HG03196 (cell line): ENCODE results near the gene PPP2R1B.
"Not testable (repeated sequence)": the region's sequence is repeated elsewhere in the genome, so short reads cannot be mapped to it uniquely, and the experiment has no call there.

ENCODE experiments used
- ATAC-seq: cut with Tn5 transposase; IDR thresholded peaks from one replicate; pipeline ENCODE4 v1.9.1; 2021; ENCODE audit not compliant: unreplicated experiment

Gene PPP2R1B

DNA sequence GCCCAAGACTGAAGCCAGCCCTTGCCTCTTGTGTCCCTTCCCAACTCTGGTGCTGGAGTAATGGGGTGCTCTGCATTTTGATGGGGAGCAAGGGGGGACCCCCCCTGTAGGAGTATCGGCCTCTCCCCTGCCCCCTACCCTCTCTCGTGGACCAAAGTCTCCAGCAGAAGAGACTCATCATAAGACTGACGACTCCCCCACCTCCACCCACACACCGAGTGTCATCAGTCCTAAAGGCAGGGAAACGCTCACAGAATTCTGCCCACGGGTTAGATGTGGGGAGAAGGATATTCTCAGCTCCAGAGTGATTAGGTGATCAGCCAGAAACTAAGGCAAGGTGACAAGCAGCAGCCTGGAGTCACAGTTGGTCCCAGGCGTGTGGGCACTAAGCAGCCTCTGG, 38.8 kb downstream of the PPP2R1B start:
- no peak for ATAC-seq

DNA sequence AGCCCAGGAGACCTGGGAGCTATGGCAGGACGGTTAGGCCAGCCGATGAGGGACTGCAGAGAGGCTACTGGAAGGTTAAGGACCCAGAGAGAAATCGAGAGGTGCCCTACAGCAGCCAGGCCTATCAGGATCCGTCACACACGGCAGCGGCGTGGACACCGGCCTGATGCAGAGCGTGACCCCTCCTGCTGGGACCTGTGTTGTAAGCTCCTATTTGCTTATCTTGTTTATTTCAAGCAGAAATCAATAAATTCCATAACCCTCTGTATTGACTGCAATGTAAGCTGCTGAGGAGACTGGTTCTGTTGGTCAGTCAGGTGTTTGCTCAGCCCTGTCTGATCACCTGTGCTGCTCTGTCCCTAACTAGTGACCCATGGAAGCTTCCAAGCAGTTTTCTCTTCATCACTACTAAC, 39.9 kb downstream of the PPP2R1B start:
- no peak for ATAC-seq

DNA sequence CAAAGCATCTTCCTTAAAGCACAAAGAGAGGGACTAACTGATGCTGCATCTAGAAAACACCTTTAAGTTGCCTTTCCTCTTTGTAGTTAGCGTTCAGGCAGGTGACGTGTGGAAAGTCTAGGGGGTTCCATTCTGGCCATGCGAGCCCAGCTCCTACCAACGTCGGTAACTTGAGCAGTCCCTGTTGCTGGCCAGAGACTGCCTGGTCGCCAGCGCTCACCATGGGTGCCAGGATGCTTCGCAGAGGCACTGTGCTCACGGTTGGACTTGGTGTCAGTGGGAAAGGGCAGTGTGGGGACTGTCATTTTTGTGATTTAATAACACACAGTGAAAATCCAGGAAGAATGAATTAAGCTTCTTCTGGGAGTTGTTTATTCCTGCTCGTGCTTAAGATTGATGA, 40.6 kb downstream of the PPP2R1B start:
- ATAC-seq = no peak

DNA sequence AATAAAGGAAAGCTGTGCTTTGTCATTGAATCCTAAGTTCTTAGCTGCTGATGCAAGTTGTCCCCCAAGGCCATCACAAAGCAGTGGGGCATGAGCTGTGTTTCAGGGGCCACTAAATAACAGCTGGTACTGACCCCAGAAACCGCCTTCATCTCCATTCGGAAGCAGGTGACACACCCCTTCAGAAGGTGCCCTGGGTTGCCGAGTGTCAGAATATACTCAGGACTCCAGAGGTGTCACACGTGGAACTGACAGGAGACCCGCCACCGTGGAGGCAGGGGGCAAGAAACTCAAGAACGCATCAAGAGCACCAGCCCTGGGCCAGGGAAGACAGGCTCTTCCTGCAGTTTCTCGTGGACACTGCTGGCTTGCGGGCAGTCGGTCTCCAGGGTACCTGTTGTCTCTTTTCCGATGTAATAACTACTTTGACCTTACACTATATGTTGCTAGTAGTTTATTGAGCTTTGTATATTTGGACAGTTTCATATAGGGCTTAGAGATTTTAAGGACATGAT, 41.5 kb downstream of the PPP2R1B start:
- ATAC-seq = no peak

DNA sequence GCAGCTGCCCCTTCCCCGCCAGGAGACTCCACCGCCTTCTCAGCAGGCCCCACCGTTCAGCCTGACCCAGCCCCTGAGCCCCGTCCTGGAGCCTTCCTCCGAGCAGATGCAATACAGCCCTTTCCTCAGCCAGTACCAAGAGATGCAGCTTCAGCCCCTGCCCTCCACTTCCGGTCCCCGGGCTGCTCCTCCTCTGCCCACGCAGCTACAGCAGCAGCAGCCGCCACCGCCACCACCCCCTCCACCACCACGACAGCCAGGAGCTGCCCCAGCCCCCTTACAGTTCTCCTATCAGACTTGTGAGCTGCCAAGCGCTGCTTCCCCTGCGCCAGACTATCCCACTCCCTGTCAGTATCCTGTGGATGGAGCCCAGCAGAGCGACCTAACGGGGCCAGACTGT, 42.6 kb downstream of the PPP2R1B start:
- ATAC-seq = no peak

DNA sequence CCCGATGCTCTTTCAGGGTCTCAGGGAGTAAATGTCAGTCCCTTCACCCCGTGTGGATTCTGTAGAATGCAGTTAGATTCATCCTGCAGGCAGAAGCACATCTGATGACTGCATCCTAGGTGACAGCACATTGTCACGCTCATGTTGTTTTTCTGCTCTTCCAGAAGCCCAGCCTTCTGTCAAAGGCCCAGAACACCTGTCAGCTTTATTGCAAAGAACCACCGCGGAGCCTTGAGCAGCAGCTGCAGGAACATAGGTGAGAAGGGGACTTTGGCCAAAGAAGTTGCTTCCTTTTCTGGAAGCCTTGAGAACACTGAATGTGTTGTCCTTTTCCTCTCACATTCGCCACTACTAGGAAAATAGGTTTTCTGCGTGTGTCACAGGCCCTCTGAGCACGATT, 43.7 kb downstream of the PPP2R1B start:
- no peak for ATAC-seq

DNA sequence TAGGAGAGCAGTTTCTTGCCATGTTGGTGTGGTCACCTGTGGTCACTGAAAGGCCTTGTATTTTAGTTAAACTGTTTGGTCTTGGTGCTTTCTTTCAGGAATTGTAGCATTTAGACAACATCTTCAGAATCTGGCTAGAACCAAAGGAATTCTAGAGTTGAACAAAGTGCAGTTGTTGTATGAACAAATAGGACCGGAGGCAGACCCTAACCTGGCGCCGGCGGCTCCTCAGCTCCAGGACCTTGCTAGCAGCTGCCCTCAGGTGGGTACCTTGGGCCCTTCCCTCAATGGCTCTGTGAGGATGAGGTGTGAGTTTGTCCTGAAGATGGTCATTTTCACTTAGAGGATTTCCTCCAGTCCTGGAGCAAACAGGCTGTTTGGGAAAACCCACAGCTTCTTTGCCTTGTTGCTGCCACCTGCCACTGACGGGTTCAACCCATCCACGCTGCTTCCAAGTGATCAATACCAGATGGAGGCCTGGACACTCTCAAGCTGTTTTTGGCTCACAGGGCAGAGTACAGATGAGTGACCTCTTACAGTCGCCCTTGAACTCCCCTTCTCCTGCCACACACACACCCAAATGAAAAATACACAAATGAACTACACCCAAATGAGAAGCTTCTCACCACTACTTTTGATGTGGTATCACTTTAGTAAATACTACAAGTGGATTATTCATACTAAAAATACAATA, 45.2 kb downstream of the PPP2R1B start:
- ATAC-seq = no peak

DNA sequence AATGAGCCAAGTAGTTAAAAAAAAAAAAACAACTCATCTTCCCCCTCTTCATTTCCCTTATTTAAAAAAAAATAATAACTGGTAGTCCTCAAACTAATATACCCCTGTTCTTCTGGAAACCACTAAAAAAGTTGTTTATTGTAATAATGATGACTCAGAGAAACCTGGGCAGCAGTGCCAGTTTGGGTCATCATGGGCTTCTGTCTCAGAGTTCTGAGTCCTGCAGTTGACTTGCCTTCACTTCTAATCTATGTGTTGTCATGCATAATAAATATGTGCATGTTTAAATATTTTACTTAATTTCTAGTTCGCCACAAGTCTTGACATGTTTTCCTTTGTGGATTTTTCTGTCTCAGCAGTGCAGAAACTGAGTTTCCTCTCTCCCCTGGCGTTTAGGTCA, 46.8 kb downstream of the PPP2R1B start:
- no peak for ATAC-seq

DNA sequence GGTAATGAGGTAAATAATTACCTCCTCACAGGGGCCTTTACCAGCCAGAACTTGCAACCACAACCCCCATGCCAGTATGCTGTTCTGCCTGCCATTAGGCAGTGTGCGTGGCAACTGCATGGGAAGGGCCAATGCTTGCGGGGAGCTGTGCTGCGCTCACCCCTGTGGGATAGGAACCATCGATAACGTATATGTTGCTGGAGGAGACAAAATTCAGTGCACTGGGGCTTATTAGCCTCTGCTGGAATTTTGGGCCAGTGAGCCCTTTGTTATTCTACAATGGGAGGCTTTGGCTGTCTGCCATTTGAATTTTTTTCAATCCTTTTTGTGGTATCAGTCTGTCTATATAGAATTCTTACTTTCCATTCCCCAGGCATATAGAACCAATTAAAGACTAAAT, 47.3 kb downstream of the PPP2R1B start:
- ATAC-seq = no peak

DNA sequence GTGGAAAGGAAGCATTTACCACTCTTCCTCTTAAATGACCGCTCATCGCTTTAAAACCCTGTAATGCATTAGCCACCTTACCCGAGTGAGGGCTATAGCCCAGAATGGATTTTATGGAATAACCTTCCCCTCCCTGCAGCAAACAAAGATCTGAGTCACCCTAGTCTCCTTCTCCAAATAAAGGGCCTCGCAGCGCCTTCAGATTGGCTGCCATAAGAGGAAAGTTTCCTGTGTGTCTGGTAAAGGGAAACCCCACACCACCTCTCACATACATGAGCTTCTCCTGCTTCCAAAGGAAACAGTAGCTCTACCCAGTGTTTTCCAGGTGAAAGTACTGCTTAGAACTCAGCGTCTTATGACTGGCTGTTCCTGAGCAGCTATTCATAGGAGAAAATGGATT, 47.8 kb downstream of the PPP2R1B start:
- ATAC-seq = no peak

DNA sequence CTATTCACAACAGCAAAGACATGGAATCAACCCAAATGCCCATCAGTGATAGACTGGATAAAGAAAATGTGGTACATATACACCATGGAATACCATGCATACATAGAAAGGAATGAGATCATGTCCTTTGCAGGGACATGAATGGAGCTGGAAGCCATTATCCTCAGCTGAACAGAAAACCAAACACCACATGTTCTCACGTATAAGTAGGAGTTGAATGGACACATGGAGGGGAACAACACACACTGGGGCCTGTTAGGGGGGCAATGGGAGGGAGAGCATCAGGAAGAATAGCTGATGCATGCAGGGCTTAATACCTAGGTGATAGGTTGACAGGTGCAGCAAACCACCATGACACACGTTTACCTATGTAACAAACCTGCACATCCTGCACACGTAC, 48.5 kb downstream of the PPP2R1B start:
- ATAC-seq = not testable (repeated sequence)

DNA sequence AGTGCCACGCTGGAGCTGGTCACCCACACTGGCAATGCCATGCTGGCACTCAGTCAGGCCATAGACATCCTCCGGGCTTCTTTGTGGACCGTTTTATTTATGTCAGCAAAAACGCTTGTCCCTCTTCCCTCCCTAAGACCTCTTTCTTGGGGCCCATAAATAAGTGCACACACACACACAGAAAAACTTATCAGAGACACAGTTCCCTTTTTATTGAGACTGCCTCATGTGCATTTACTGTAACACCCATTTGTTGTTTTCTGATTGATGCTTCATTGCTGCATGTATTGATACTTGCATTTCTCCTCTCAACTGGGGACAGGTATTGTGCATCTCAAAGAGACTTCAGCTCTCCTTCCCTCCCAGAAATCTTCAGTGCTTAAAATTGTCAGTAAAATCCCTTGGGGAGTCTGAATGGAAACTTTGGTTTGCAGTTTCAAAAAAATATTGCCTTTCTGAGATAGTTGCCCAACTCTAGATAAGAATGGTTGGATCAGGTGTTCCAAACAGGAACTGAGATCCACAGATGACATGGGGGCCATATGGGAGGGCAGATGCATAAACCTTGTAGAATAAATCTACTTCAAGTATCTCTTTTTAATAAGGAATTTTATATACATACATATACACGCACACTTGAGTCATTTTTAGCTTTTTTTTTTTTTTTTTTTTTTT, 50.9 kb downstream of the PPP2R1B start:
- no peak for ATAC-seq

DNA sequence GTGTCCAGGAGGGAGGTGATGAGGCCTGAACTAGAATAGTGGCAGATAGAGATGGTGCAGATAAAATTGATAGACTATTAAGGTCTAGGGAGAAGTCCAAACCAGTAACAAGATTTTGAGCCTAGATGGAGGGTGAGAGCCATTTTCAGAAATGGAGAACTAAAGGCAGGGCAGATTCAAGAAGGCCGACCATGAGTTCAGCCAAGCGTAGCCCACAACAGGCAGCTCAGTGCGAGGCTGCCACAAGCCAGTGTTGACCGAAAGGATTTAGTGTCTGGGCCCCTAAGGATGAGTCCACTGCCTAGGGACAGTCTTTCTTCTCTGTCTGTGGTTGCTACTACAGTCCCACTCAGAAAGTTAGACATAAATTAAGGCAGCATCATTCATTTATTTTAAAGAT, 51.7 kb downstream of the PPP2R1B start:
- no peak for ATAC-seq

DNA sequence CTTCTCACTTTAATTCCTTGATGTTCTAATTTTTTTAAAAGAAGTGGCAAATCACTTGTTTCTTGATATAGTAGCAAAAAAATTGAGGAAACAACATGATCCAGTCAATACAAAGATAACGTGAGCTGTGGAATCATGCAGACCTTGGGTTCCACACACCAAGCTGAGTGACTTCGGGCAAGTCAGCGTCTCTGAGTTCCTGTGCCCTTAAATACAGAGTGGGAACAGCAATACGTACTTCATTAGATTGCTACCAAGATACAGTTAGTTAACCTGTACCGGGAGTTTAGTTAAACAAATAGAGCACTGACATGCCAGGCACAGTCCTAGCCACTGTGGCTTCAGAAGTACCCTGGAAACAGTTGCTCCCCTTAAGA, 58.5 kb downstream of the PPP2R1B start:
- ATAC-seq = no peak

DNA sequence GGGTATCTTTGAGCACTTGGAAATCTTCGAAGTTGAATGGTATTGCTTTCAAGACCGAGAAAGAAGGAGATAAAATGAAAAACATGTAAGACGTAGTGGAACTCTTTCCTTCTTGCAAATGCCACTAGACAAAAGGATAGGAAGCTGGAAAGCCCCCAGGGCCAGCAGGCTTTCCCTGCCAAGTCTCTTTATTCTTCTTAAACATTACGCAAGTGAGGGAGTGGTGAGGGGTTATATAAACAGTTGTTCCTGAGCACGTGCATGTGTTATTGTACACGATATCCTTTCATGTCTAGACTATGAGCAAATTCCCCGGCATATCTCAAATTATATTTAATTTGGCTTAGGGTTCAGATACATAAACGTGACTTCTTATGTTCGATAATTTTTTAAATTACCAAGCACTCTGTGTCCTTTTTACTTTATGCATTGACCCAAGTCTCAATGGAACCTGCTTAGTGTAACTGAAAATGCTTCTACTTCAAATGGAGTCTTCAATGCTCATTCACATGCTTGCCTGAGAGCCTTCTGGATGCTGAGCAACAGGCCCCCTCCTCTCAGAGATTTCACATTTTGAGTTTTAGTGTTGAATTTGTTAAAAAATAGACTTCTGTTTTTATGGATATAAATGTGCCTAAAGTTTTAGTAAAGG, 59.0 kb downstream of the PPP2R1B start:
- no peak for ATAC-seq

DNA sequence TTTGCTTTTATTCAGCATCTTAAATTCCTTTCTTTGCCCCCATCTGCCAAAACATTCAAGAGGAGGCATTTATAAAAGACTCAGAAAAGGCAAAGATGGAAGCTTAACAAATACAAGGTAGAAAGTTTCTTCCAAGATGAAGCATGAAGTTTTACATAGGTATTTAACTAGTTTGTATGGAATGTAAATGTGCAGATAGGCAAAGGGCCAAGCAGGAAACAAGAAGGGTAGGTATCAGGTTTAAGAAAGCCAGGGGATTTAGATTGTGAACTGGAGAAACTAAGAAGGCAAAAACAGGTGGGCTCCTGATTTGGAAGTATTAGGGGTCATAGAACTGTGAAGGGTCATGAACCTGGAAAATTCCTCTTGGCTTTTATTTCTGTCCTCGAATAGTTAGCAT, 62.6 kb downstream of the PPP2R1B start:
- no peak for ATAC-seq

DNA sequence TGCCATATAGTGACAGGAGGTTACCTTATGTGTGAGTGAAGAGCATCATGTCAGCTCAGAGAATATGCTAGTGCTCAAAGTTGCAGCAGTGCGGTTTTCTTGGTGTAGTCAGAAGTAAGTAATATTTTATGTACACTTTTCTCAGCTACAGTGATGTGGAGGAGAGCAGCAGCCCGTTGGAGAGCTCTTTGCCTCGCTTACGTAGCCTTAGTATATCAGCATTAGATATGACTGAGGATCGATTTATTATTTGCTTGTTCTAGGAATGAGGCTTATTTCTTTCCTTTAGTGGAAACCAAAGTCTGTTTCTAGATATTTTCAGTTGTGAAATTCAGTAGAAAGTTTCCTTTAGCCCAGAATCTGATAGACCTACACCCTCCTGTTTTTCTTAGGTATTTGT, 63.6 kb downstream of the PPP2R1B start:
- ATAC-seq = no peak

DNA sequence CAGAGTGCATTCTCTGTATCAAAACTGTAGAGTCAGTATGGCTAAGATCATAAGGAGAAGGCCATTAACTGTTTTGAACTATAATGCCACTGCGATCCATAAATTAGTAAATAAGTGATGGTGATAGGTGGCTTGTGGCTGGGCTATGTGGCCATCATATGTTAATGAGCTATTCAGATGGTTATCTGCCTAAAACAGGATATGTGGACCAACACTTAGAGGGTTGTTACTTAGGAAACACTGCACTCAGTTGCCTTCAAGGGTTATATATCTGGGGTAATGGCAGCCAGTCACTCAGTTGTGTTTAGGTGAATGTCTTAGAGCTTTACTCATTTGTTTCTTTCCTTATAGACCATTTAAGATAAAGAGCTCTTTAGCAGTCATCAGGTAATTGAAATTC, 66.0 kb downstream of the PPP2R1B start:
- no peak for ATAC-seq

DNA sequence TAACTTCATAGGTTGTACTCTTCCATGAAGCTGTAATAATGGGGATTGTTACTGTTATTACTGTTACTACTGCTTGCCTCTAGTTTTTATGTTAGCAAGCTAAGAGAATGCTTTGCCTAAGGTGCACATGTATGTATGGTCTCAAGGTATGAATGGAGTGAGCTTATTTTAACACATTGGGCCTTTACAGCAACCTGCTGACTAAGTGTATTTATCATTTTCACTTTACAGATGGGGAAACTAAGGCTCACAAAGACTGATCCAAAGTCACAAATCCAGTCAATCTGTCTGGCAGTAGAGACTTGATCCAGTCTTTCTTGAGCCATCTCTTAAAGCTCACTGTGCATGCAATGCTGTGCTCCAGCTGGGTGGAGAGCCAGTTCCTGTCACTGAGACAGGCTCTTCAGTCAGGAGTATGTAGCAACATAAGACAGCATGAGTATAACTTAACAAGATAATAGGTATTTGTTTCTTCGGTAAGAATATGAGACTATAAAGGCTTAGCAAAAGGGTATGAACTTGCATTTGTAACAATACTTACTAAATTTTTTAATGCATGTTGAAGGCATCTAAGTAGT, 66.5 kb downstream of the PPP2R1B start:
- ATAC-seq = no peak

DNA sequence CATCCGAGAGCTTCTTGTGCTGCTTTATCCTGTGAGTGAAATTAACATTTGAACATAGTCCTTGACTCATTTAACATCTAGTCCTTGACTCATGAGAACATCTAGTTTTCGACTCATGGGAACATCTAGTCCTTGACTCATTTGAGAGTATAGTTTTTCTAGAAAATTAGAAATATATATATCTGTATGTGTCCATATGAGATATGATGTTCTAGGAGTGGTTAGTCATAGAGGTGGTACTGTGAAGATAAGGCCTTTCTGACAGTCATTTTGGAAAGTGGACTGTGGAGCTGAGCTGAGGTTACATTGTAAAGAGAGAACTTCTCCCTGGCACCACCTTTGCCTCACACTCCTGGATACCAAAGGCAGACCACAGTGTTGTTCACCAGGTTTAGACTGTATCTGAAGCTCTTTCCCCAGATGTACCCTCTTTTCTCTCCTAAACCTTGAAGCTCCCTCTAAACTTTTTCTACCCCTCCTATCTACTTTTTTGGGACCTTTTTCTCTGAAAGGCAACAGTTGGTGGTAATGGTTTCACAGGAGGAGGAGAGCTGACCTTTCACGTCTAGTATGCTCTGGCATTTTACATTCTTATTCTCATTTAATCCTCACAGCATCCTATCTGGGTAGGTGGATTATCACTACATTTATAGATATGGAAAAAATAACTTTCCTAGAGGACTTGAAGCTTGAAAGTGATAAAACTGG, 67.2 kb downstream of the PPP2R1B start:
- ATAC-seq = no peak

DNA sequence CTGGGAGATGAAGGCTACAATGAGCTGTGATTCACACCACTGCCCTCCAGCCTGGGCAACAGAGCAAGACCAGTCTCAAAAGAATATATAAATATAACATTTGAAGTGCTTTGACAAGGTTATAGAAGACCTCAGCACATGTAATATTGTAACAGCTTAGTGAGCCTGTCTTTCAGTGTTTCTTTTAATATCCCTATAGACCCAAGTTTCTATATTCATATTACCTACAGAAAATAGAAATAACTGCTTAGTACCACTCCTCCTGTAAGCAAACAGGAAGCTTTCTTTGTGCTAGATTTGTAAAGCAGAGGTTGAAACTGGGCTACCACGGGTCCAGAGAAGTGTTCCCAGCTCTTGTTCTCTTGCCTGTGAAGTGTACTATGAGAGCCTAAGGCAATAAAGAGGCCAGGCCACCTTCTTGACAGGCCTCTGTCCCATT, 68.2 kb downstream of the PPP2R1B start:
- ATAC-seq = peak; percentile 65
